Measurements from ENCODE around the gene LIX1L. TPM values are rescaled to one million over a fixed set of nuclear protein-coding genes. Genes with fewer than 3 reads are reported as not detected.

The LIX1L gene
- total and polyA plus RNA-seq, 2 of the 13 experiments (the other 11 are each of a cell fraction or from before 2014, with no cell fraction given): 8.1 to 24.9 TPM

GRCh38 chr1:145927063-145927886 is 30.5 kb downstream of the LIX1L start, which contains the start of gene RBM8A (continued):
- TF ChIP-seq, protein P1, sequence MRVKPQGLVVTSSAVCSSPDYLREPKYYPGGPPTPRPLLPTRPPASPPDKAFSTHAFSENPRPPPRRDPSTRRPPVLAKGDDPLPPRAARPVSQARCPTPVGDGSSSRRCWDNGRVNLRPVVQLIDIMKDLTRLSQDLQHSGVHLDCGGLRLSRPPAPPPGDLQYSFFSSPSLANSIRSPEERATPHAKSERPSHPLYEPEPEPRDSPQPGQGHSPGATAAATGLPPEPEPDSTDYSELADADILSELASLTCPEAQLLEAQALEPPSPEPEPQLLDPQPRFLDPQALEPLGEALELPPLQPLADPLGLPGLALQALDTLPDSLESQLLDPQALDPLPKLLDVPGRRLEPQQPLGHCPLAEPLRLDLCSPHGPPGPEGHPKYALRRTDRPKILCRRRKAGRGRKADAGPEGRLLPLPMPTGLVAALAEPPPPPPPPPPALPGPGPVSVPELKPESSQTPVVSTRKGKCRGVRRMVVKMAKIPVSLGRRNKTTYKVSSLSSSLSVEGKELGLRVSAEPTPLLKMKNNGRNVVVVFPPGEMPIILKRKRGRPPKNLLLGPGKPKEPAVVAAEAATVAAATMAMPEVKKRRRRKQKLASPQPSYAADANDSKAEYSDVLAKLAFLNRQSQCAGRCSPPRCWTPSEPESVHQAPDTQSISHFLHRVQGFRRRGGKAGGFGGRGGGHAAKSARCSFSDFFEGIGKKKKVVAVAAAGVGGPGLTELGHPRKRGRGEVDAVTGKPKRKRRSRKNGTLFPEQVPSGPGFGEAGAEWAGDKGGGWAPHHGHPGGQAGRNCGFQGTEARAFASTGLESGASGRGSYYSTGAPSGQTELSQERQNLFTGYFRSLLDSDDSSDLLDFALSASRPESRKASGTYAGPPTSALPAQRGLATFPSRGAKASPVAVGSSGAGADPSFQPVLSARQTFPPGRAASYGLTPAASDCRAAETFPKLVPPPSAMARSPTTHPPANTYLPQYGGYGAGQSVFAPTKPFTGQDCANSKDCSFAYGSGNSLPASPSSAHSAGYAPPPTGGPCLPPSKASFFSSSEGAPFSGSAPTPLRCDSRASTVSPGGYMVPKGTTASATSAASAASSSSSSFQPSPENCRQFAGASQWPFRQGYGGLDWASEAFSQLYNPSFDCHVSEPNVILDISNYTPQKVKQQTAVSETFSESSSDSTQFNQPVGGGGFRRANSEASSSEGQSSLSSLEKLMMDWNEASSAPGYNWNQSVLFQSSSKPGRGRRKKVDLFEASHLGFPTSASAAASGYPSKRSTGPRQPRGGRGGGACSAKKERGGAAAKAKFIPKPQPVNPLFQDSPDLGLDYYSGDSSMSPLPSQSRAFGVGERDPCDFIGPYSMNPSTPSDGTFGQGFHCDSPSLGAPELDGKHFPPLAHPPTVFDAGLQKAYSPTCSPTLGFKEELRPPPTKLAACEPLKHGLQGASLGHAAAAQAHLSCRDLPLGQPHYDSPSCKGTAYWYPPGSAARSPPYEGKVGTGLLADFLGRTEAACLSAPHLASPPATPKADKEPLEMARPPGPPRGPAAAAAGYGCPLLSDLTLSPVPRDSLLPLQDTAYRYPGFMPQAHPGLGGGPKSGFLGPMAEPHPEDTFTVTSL (CRISPR knock-in tag; IDR thresholded peaks at IDR 0.05; ENCODE audit: borderline replicate concordance): no peak
- TF ChIP-seq ZNF570 (CRISPR knock-in tag; IDR thresholded peaks at IDR 0.05; ENCODE audit: borderline replicate concordance): 0 out of 2 replicates have a peak, but pooled peaks have one; percentile 39
- TF ChIP-seq HOMEZ (CRISPR knock-in tag; IDR thresholded peaks at IDR 0.05; ENCODE audit: low read depth): peak; percentile 84; the same call in 1 of the 2 replicates
- TF ChIP-seq NFATC3 (CRISPR knock-in tag; IDR thresholded peaks at IDR 0.05): no peak
- 0 out of 2 replicates have a peak, but pooled peaks have one; percentile 30 for TF ChIP-seq GATAD2A (CRISPR knock-in tag; IDR thresholded peaks at IDR 0.05)
- no peak for TF ChIP-seq TCF12 (IDR thresholded peaks at IDR 0.05)
- no peak for TF ChIP-seq TCF12 (CRISPR knock-in tag; IDR thresholded peaks at IDR 0.05)
- no peak for TF ChIP-seq ARNT (IDR thresholded peaks at IDR 0.05)
- peak; percentile 48; the same call in 1 of the 2 replicates for TF ChIP-seq CBX5 (CRISPR knock-in tag; IDR thresholded peaks at IDR 0.05; ENCODE audit: borderline replicate concordance)
- TF ChIP-seq, protein P2, sequence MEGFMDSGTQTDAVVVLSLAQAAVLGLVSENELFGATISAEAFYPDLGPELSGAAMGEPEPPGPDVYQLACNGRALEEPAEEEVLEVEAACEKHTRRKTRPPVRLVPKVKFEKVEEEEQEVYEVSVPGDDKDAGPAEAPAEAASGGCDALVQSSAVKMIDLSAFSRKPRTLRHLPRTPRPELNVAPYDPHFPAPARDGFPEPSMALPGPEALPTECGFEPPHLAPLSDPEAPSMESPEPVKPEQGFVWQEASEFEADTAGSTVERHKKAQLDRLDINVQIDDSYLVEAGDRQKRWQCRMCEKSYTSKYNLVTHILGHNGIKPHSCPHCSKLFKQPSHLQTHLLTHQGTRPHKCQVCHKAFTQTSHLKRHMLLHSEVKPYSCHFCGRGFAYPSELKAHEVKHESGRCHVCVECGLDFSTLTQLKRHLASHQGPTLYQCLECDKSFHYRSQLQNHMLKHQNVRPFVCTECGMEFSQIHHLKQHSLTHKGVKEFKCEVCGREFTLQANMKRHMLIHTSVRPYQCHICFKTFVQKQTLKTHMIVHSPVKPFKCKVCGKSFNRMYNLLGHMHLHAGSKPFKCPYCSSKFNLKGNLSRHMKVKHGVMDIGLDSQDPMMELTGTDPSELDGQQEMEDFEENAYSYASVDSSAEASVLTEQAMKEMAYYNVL (CRISPR knock-in tag; IDR thresholded peaks at IDR 0.05; ENCODE audit: borderline replicate concordance): 0 out of 2 replicates have a peak, but pooled peaks have one; percentile 60
- TF ChIP-seq, protein P3, sequence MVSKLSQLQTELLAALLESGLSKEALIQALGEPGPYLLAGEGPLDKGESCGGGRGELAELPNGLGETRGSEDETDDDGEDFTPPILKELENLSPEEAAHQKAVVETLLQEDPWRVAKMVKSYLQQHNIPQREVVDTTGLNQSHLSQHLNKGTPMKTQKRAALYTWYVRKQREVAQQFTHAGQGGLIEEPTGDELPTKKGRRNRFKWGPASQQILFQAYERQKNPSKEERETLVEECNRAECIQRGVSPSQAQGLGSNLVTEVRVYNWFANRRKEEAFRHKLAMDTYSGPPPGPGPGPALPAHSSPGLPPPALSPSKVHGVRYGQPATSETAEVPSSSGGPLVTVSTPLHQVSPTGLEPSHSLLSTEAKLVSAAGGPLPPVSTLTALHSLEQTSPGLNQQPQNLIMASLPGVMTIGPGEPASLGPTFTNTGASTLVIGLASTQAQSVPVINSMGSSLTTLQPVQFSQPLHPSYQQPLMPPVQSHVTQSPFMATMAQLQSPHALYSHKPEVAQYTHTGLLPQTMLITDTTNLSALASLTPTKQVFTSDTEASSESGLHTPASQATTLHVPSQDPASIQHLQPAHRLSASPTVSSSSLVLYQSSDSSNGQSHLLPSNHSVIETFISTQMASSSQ (IDR thresholded peaks at IDR 0.05; ENCODE audit: low read depth): peak; percentile 16; the same call in 1 of the 2 replicates
- TF ChIP-seq, protein P3 (CRISPR knock-in tag; IDR thresholded peaks at IDR 0.05; ENCODE audit: borderline replicate concordance): peak; percentile 36; the same call in 1 of the 2 replicates

Data from HepG2 (cell line).